SH-SY5Y (cell line): Measurements from ENCODE around the gene LONRF3.

Source experiments
- GATA2 ChIP-seq: IDR thresholded peaks from 2 replicates; pipeline ENCODE4 v1.6.1; 2011; ENCODE audit warnings: mild to moderate bottlenecking, low read depth, low read length
- GATA3 ChIP-seq: IDR thresholded peaks from 2 replicates; pipeline ENCODE4 v1.6.1; 2011; ENCODE audit warnings: low read depth, mild to moderate bottlenecking, low read length, moderate library complexity

LONRF3 gene

GRCh38 chrX:119008110-119008744, 33.8 kb downstream of the LONRF3 start:
- TF ChIP-seq GATA3 (no peak), GATA2 (no peak)

- TF ChIP-seq GATA2 (no peak), GATA3 (no peak)
Observed at GRCh38 chrX:119009071-119009470, 34.7 kb downstream of the LONRF3 start.

- TF ChIP-seq GATA2 = no peak
- no peak for TF ChIP-seq GATA3
Observed at GRCh38 chrX:119010491-119010890, 36.1 kb downstream of the LONRF3 start.

- no peak for TF ChIP-seq GATA2
- TF ChIP-seq GATA3 = no peak
Observed at GRCh38 chrX:119013164-119013563, 38.7 kb downstream of the LONRF3 start.

- TF ChIP-seq GATA2 = no peak
- no peak for TF ChIP-seq GATA3
Observed at GRCh38 chrX:119015407-119016237, 41.2 kb downstream of the LONRF3 start.

- no peak for TF ChIP-seq GATA2
- no peak for TF ChIP-seq GATA3
Observed at GRCh38 chrX:119017077-119017476, 42.7 kb downstream of the LONRF3 start.

- no peak for TF ChIP-seq GATA3
- no peak for TF ChIP-seq GATA2
Observed at GRCh38 chrX:119025900-119026299, 51.5 kb downstream of the LONRF3 start.

GRCh38 chrX:119028733-119029330, 54.4 kb downstream of the LONRF3 start:
- TF ChIP-seq GATA2 (no peak), GATA3 (no peak)

GRCh38 chrX:119030990-119031389, 56.6 kb downstream of the LONRF3 start:
- TF ChIP-seq GATA3 (no peak), GATA2 (no peak)

GRCh38 chrX:119036107-119037029, 62.0 kb downstream of the LONRF3 start:
- TF ChIP-seq GATA3 = no peak
- no peak for TF ChIP-seq GATA2

GRCh38 chrX:119040432-119040831, 66.0 kb downstream of the LONRF3 start:
- TF ChIP-seq GATA2 (no peak), GATA3 (no peak)

- TF ChIP-seq GATA2 = no peak
- no peak for TF ChIP-seq GATA3
Observed at GRCh38 chrX:119041175-119041574, 66.8 kb downstream of the LONRF3 start.

GRCh38 chrX:119042040-119042439, 67.6 kb downstream of the LONRF3 start:
- no peak for TF ChIP-seq GATA2

- TF ChIP-seq GATA3 = no peak
- TF ChIP-seq GATA2 = no peak
Observed at GRCh38 chrX:119042996-119043395, 68.6 kb downstream of the LONRF3 start.
